GM21423 (cell line): ENCODE data around the gene CPNE7.

Experiments
- ATAC-seq: cut with Tn5 transposase; IDR thresholded peaks from one replicate; pipeline ENCODE4 v1.9.1; 2021; ENCODE audit warnings: mild to moderate bottlenecking, moderate library complexity; ENCODE audit not compliant: unreplicated experiment

CPNE7 gene

DNA sequence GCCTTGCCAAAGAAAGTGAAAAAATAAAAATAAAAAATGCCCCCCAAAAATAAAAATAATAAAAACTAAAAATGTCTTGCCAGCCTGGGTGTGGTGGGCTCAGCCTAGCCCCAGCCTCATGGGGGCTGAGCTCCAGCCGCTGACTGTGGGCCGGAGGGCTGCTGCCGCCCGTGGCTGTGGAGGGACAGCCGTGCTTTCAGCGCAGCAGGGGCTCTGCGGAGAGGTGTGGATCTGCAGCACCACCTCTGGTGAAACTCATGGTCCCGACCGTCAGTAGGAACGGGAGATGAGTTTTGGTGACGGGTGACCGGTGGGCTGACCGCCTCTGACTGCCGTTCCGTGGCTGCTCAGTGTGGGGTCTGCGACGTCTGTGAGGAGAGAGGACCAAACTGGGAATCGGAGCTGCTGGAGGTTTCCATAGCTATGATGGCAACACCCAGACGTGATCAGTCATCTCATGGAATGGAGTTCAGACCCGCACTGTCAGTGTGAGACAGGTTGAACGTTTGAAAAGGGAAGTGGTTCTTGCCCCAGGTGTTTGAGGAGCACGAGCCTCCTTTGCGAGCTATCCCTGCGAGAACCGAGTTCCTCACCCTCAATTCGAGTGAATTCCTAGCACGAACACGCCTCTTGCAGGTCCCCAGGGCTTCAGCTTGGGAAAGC, 27.1 kb upstream of the CPNE7 start:
- ATAC-seq = no peak

DNA sequence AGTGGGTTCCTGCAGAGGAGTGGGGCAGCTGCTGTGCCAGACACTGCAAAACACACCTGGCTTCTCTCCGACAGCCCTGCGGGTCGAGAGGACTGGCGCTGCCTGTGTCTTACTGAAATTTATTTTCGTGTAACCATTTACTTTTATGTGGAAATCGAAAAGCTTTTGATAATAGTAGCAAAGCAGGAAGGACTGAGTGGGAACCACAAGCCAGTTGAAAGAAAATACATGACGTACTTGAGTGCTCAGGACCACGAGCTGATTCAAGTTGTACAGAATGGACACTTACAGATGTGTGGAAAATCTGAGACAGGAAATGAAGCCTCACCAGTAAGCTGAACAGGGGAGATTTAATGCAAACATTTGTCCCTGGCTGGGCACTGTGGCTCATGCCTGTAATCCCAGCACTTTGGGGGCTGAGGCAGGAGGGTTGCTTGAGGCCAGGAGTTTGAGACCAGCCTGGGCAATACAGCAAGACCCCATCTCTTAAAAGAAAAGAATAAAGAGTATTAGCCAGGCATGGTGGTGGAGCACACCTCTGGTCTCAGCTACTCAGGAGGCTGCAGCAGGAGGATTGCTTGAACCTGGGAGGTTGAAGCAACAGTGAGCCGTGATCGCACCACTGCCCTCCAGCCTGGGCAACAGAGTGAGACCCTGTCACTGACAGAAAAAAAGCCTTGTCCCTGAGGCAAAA, 26.4 kb upstream of the CPNE7 start:
- no peak for ATAC-seq

DNA sequence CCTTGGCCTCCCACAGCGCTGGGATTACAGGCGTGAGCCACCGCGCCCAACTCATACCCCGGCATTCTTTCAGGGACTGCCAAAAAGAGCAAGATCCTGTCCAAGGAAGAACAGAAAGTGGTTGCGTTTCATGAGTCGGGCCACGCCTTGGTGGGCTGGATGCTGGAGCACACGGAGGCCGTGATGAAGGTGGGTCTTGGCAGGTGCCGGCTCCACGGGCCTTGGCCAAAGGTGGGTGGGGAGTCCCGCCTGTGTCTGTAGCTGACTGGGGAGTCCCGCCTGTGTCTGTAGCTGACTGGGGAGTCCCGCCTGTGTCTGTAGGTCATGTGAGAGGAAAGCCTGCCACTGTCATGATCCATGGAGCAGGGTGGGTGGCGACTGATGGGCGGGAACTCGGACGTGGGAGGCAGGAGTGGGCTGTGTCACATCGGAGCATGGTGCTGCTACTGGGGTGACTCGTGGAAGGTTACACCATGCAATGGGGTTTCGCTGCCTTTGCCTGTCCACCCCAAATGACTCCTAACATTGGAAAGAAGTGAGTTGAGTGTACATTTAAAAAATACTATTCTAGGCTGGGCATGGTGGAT, 25.0 kb upstream of the CPNE7 start:
- ATAC-seq = no peak

DNA sequence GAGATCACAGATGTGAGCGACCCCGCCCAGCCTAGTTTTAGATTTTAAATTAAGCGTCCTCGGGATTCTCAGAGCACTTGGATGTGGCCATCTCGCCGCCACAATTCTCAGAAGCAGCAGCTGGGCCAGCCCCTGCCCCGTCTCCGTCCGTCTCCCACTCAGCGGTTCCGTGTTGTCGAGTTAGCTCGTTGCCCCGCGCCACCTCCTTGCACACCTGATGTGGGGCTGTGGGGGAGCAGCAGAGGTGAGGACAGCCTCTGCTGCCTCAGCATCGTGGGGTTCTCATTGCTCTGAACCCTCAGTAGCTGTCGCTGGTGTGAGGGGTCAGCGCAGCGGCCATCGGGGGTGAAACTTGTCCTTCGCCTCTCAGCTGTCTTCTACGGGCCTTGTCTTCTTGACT, 23.2 kb upstream of the CPNE7 start:
- ATAC-seq = no peak

DNA sequence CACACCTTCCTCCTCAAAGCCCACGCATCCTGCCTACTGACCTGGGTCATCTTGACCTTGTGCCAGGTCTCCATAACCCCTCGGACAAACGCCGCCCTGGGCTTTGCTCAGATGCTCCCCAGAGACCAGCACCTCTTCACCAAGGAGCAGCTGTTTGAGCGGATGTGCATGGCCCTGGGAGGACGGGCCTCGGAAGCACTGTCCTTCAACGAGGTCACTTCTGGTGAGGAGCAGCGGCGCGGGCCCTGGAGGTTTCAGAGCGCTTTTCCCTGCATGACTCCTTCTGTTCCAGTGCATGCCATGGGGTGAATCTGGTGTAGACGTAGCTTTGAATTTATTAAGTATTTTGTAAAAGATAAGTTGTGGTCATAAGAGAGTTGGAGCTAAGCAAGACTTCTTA, 22.6 kb upstream of the CPNE7 start:
- no peak for ATAC-seq

DNA sequence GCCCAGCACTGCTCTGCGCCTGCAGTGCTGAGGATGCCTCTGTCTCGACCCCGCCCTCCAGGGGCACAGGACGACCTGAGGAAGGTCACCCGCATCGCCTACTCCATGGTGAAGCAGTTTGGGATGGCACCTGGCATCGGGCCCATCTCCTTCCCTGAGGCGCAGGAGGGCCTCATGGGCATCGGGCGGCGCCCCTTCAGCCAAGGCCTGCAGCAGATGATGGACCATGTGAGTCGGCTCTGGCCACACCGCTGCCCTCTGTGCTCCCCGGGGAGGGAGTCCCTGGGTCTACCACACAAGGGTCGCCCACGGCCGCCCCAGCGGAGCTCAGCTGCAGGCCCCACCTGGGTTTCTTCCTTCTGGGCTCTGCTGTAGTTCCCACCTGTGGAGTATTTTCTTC, 21.8 kb upstream of the CPNE7 start:
- no peak for ATAC-seq

DNA sequence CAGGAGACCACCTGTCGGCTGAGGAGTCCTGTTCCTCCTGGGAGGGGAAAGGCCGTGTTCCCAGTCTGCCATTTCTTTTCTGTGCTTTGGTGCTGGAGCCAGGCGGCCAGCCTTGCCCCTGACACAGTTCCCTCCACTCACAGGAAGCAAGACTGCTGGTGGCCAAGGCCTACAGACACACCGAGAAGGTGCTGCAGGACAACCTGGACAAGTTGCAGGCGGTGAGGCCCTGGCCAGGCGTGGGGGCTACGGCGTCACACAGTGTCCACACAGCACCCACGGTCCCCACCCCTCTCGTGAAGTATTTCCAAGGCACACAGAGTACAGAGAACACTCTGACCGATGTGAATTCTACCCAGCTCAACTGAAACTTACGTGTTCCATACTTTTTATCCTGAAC, 21.2 kb upstream of the CPNE7 start:
- no peak for ATAC-seq

DNA sequence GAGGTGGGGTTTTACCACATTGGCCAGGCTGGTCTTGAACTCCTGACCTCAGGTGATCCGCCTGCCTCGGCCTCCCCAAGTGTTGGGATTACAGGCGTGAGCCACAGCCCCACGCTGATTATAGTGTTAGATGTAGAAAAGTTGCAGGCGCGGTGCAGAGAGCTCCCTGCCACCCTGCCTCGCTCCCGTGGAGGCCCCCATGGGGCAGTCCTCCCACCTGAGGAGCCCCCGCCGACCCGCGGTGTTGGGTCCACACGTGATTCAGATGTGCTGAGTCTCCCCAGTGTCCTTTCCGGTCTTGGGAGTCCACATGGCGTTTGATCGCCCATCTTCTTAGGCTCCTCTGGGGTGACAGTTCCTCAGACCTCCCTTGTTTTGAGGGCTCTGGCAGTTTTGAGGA, 20.3 kb upstream of the CPNE7 start:
- no peak for ATAC-seq

DNA sequence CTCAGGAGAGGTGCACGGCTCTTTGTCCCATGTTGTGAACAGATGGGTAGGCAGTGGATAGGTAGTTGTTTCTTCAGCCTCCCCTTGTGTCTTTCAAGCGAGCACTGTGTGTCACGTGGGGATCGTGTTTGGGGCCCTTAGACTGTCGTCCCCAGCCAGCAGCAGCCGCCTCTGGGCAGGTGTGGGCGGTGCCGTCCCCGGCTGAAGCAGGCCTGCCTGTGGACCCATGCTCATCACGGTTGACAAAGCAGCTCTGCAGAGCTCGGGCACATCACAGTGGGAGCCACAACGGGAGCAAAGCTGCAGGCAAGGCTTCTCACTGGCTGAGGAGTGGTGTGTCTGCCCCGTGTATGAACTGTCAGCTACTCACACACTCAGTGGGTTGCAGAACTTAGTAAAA, 19.8 kb upstream of the CPNE7 start:
- ATAC-seq = no peak

DNA sequence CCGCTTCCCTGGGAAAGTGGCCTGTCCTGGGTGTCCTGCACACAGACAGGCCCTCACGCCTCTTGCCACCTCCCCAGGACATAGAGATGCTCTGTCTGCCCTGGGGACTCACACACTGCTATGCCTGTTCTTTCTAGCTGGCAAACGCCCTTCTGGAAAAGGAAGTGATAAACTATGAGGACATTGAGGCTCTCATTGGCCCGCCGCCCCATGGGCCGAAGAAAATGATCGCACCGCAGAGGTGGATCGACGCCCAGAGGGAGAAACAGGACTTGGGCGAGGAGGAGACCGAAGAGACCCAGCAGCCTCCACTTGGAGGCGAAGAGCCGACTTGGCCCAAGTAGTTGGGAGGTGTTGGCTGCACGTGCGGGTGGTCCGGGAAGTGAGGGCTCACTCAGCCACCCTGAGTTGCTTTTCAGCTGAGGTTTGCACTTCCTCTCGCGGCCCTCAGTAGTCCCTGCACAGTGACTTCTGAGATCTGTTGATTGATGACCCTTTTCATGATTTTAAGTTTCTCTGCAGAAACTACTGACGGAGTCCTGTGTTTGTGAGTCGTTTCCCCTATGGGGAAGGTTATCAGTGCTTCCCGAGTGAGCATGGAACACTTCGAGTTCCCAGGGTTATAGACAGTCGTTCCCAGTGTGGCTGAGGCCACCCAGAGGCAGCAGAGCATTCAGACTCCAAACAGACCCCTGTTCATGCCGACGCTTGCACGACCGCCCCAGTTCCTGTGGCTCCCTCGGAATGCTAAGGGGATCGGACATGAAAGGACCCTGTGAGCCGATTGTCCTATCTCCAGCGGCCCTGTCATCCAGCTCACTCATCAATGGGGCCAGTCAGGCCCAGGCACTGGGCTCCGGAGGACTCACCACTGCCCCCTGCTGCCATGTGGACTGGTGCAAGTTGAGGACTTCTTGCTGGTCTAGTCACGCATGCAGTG, 18.5 kb upstream of the CPNE7 start:
- ATAC-seq = no peak

DNA sequence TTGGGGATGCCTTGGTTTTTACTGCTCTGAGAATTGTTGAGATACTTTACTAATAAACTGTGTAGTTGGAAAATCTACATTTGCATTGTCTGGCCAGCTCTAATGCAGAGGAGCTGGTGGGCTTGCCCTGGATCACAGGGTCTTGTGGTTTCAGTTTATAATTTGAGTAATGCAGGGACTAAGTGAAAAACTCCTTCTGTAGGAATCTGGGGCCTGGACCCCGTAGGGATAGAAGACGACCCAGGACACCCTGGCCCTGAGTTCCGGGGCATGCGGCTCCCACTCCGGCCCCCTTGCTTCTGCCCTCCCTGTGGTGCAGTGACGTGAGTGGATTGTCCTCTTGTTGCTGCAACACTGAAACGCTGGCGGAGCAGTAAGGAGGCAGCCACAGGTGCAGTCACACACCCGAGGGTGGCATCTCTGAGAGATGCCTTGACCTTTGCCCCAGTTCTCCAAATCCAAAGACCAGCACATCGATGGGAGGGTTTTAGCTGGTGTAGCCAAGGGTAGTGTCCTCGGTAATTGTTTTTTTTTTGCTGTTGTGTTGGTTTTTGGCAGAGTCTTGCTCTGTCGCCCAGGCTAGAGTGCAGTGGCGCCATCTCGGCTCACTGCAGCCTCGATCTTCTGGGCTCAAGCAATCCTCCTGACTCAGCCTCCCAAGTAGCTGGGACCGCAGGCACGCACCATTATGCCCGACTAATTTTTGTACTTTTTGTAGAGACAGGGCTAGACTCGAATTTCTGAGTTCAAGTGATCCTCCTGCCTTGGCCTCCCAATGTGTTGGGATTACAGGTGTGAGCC, 17.7 kb upstream of the CPNE7 start:
- ATAC-seq = no peak

DNA sequence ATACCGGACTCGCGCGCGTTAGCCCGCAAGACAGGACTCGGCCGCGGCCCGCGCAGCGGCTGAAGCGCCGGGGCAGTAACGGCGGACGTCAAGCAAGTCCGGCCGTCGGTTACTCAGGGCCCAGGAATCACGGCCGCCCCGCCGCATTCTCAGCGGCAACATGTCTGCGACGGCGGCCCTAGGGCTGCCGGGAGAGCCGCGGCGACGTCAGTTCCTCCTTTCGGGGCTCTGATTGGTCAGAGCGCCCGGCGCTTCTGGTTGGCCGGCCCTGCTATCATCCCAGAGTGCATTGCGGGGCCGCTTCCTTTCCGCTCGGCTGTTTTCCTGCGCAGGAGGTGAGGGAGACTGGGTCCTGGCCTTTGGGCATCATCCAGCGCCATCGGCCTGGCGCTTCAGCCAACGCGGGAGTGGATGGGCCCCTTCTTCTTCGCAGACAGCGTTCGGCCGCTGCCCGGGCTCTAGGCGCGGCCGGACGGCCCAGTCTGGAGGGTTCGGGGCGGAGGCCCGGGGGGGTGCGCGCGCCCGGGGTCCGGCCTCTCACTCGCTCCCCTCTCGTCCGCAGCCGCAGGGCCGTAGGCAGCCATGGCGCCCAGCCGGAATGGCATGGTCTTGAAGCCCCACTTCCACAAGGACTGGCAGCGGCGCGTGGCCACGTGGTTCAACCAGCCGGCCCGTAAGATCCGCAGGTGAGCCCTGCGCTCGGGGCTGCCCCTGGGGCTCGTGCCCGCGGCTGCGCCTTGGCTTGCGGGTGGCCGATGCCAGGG, 15.0 kb upstream of the CPNE7 start, which contains the start of gene RPL13:
RPL13 (plus strand) TSS at position 305 of the 764 bp plus-strand sequence; CDS start at position 583, 278 bp downstream.
- peak; percentile 80 for ATAC-seq

DNA sequence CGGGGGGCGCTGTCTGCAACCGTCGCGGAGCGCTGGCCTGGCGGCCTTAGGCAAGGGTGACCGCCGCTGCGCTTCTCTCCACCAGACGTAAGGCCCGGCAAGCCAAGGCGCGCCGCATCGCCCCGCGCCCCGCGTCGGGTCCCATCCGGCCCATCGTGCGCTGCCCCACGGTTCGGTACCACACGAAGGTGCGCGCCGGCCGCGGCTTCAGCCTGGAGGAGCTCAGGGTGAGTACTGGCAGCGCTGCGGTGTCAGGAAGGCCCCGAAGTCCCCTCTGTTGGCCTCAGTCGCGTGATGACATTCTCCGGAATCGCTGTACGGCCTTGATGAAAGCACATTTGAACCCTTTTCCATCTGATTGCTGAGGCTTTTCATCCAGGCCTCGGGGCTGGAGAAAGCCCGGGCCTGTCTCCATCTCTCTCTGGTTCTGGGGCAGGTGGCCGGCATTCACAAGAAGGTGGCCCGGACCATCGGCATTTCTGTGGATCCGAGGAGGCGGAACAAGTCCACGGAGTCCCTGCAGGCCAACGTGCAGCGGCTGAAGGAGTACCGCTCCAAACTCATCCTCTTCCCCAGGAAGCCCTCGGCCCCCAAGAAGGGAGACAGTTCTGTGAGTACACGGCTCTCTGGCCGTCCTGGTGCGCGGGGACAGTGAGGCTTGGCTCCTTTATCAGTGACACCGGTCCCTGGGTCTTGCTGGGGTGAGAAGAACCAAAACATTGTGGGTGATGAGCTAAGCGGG, 14.2 kb upstream of the CPNE7 start:
- no peak for ATAC-seq

DNA sequence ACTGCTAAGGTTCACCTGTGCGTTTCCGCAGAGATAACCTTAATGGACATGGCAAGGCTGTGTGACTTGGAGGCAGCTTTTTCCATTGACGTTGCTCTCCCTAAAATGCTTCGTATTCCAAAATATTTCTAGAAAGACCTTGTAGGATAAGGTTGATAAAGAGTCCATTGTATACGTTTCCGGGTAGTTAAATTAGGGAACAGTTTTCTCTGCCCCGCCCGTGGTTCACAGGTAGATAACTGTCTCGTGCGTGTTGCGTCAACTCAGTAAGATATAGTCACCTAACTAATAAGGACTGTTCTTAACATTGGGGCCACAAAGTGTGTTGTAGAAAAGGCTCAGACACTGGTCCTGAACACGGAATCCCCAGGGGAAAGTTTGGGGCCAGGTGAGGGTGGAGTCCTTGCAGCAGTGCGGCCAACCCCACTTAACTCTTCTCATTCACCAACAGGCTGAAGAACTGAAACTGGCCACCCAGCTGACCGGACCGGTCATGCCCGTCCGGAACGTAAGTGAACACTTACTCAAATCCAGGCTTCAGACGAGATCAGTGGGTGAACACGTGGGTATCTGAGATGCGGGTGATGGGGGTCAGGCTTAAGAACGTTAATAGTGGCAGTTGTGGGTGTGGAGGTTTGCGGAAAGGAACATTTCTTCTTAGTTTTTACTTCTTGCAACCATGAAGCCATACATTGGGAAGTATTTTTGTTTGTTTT, 13.5 kb upstream of the CPNE7 start:
- no peak for ATAC-seq

DNA sequence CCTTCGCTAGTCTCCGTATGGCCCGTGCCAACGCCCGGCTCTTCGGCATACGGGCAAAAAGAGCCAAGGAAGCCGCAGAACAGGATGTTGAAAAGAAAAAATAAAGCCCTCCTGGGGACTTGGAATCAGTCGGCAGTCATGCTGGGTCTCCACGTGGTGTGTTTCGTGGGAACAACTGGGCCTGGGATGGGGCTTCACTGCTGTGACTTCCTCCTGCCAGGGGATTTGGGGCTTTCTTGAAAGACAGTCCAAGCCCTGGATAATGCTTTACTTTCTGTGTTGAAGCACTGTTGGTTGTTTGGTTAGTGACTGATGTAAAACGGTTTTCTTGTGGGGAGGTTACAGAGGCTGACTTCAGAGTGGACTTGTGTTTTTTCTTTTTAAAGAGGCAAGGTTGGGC, 12.6 kb upstream of the CPNE7 start:
- no peak for ATAC-seq

DNA sequence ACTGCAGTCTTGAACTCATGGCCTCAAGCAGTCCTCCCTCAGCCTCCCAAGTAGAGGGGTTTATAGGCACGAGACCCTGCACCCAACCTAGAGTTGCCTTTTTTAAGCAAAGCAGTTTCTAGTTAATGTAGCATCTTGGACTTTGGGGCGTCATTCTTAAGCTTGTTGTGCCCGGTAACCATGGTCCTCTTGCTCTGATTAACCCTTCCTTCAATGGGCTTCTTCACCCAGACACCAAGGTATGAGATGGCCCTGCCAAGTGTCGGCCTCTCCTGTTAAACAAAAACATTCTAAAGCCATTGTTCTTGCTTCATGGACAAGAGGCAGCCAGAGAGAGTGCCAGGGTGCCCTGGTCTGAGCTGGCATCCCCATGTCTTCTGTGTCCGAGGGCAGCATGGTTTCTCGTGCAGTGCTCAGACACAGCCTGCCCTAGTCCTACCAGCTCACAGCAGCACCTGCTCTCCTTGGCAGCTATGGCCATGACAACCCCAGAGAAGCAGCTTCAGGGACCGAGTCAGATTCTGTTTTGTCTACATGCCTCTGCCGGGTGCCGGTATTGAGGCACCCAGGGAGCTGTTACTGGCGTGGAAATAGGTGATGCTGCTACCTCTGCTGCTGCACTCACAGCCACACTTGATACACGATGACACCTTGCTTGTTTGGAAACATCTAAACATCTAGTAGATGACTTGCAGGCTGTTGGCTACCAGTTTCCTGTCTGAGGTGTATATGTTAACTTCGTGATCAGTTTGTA, 11.7 kb upstream of the CPNE7 start:
- ATAC-seq = no peak

DNA sequence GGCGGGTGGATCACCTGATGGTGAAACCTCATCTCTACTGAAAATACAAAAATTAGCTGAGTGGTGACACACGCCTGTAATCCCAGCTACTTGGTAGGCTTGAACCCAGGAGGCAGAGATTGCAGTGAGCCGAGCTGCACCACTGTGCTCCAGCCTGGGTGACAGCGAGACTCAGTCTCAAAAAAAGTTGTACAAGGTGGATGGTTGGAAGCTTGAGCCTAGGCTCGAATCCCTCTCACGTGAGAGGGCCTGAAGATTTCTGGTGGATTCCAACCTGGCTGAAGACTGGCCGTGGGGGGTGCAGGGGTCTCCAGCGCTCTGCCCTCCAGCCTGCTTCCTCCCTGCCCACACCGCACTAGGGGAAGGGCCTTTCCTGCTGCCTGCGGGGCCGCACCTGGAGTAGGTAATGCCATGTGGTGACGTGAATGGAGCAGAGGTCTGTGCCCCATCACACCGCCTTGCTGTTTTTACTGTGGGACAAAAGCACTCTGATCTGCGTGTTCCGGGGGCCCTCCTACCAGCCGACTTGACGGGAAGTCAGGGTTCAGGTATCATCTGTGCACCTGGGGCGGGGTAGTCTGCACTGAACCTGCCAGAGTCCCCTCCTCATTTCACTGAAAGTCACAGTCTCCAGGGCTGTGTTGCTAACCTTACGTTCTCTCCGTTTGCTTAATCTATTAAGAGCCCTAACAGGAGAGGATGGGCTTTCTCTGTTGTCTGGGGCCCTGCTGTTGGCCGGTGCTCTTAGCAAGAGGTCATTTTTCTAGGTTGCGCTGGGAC, 10.9 kb upstream of the CPNE7 start:
- no peak for ATAC-seq
